Amniotic epithelial cell (primary cell): ENCODE data around the gene TRMT61B.
A peak's percentile ranks its signal among the peaks of the same experiment; 100 is the strongest.

ENCODE experiments used
- DNase-seq: peaks from one replicate; pipeline ENCODE4 v3.0.0-alpha.2; 2010; ENCODE audit warnings: low read depth

Gene TRMT61B

DNA sequence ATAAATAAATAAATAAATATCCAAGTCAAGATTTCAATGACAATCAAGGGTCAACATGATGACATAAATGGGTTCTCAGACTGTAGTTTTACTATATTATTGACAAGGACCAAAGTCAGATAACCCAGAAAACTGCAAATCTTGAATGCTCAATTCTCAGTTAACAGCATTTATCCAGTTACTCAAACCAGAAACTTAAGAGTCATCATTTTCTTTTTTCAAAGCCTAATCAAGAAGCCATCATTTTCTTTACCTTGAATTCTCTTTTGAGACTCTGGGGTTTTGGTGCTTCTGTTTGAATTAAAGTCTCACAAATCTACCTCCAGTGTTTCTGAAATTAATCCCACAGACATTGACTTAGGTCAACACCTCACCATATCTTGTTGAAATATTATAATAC lies 14.1 kb downstream of the TRMT61B start:
- no peak for DNase-seq

DNA sequence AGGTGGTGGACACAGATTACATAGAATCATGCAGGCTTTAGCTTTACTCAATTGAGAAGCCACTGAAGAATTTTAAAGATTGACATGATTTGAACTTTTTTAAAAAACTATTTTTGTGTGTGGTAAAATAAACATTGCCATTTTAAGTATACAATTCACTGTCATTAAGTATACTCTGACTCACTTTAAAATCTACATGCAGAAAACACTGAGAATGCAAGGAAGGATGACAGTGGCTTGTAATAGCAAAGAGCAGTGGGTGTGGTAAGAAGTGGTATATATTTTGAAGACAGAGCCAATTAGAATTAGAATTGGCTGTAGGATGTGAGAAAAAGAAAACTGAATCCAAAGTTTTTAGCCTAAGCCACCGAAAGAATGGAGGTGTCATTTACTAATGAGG lies 14.9 kb downstream of the TRMT61B start:
- DNase-seq, result no peak

DNA sequence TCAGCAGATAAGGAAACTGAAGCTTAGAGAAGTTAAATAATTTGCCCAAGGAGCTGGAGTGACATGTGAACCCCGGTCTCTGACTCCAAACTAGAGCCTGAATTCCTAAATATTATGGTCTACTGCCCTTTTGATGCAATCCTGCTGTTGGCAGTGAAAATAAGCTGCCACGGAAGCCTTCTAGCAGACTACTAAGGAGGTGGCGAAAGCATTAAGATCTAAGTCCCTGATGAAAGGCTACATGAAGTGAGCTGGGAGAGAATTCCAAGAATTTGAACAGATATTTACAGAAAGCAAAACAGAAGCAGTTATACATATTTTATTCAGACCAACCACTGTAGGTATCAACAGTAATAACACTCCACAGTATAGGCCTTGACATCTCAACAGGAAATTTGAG lies 28.1 kb downstream of the TRMT61B start:
- DNase-seq, result peak; percentile 28

DNA sequence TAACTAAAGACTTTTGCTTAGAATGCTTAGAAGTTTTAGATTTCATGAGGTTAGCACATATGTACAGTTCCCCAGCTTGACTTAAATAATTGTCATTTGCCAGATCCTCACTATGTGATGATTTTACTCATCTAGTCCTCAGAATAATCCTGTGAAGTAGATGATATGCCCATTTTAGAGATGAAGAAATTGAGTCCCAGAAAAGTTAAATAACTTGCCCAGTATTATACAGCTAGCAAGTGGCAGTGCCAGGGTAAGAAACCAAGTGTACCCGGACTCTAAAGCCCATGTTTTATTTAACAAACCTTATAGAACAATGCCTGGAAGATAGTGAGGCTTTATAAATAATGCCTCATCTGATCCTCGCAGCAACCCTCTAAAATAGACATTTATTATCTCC lies 31.1 kb downstream of the TRMT61B start:
- DNase-seq, result no peak

DNA sequence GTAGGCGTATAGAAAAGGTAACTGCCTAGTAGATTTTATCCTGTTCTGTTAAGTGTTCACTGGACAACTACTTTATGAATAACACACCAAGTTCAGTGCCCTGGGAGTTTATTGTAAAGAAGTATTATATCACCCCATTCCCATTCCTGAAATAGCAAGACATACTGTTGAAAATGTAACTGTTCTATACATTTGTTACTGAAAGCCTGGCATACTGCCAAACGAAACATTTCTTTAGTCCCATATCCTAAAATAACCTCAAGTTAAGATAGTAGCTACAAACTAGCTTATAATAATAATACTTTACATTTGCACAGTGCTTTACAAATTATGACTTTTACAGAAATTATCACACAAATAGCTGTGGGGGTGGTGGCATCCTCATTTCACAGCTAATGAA lies 34.3 kb downstream of the TRMT61B start:
- no peak for DNase-seq

DNA sequence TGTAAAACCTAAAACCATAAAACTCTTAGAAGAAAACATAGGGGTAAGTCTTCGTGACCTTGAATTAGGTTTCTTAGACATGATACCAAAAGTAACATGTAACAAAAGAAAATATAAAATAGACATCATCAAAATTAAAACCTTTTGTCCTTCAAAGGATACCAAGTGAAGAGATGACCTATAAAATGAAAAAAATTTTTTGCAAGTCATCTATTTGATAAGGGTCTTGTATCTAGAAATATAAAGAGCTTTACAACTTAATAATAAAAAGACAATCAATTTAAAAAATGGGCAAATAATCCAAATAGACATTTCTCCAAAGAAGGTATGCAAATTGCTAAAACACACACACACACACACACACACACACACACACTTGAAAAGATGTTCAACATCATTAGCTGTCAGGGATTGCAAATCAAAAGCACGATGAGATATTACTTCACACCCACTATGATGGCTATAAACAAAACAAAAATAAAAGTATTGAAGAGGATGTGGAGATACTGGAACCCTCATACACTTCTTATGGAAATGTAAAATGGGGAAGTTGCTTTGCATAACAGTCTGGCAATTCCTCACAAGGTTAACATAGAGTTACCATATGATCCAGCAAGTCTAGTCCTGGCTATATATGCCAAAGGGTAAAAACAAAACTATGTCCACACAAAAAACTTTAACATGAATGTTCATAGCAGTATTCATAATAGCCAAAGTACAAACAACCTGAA lies 36.2 kb downstream of the TRMT61B start:
- DNase-seq, result no peak

DNA sequence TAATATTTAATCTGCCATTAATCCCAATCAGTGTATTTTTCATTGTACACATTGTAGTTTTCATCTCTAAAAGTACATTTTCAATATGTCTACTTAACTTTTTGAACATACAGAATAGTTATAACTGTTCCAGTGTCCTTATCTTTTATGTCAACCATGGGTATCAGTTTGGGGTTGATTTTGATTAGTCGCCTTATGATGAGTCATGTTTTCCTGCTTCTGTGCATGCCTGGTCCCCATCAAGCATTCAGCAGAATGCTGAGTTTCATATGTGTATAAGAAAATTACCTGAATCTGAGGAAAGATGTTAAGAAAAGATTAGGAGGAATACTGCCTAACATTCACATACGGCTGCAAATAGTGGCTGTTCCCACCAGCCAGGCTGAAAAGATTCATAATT lies 41.7 kb downstream of the TRMT61B start:
- DNase-seq, result peak; percentile 41

DNA sequence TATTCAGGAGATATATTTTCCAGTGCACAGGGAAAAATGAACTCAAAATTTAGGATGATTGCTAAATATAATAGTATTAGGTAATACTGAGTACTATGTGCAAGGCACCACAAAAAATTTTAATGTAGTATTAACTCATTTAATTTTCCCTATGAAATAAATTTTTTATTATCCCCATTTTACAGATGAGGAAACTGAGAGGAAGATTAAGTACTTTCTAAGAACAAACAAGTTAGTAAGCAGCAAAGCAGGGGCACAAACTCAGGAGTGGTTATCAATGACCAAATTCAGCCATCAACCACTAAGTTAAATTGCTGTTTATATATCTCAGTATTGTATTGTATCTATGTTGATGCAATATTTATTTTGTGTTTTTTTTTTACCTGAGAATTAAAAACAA lies 45.2 kb downstream of the TRMT61B start:
- DNase-seq, result no peak

DNA sequence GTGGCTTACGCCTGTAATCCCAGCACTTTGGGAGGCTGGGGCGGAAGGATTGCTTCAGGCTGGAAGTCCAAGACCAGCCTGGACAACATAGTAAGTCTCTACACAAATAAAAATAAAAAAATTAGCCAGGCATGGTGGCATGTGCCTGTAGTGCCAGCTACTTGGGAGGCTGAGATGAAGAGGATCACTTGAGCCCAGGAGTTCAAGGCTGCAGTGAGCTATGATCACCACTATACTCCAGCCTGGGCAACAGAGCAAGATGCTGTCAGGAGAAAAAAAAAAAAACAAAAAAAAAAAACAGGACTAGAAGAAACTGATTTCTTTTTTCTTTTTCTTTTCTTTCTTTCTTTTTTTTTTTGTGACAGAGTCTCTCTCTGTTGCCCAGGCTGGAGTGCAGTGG lies 45.9 kb downstream of the TRMT61B start:
- no peak for DNase-seq

DNA sequence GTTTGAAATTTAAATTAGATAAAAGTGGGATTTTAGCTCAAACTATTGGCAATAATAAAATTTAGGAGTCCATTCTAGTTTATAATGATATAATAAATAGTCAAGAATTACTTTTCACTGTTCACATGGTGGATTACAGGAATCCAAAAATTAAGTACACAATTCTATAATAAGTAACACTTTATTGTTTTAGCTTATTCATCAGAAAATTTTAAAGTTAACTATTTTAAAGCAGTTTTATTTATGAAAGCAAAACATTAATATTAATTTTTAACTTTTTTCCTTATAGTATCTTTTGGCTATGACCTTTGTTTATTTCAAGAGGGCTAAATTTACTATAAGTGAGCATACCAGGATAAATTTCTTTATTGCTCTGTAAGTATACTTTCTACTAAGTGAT lies 48.1 kb downstream of the TRMT61B start:
- DNase-seq, result no peak

DNA sequence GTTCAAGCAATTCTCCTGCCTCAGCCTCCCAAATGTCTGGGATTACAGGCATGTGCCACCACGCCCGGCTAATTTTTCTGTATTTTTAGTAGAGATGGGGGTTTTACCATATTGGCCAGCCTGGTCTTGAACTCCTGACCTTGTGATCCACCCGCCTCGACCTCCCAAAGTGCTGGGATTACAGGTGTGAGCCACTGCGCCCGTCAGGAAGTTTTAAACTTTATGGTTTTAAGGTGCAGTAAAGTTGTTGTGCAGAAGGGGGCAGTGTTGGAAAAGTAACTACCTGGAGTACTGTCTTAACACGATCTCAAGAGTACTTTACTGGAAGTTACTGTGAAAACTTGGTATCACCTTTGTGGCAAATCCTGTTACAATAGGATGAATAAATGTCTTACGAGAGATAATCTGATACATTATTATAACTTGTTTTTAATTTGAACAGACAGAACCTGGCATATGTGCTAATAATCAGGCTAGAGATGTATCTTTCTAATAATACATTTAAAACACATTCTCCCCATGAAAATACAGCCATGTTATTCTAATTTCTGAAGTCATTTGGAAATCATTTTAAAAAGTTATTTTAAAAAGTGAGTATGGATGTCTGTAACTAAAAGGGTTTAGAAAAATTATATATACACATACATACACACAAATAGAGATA lies 48.7 kb downstream of the TRMT61B start:
- DNase-seq, result peak; percentile 63

DNA sequence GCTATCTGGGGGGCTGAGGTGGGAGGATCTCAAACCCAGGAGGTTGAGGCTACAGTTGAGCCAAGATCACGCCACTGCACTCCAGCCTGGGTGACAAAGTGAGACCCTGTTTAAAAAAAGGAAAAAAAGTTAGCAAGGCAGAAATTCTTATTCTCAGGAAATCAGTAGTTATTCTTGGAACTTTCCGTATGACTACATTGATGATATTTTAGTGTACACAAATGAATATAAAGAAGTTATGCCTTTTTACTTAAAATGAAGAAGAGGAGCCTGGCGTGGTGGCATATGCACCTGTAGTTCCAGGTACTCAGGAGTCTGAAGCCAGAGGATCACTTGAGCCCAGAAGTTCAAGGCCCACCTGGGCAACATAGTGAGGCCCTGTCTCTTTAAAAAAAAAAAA lies 52.1 kb downstream of the TRMT61B start:
- no peak for DNase-seq

DNA sequence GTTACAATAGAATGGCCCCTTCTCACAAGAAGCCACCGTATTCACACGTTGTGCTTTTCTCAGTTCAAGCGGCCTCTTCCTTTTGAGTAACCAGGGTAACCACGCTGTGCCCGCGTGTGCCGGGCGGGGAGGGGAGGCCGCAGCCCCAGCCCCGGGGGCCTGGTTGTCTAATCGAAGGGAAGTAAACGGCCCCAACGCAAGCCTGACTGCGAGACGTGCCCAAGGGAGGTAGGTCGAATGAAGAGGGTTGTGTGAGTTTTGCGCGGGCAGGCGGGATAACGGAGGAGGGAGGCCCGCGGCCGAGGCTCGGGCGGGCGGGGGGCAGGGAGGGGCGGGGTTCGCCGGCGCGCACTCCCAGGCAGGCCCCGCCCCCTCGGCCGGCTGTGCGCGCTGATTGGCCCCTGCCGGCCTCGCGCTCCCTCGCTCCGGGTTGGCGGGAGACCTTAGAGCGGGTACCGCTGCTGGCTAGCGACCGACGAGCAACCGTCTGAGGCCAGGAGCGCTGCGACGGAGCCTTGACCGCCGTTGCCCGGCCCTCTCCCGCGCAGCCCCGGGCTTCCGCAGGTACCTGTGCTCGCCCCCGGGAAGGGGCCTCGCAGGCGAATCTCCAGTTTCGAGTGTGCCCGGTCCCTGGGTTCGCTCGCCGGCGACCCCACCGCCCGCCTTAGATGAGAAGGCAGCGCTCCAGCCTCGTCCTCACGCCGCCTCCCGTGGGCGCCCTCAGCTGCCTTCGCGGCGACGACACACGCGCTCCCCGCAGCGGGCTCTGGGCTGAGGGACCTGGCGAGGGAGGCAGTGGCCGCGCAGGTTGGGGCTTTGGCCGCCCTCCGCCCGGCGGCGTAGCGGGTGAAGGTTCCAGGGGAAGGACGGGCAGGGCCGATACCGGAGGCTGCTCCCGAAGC lies 59.5 kb downstream of the TRMT61B start, which contains the start of gene SPDYA:
TSS of gene SPDYA (plus strand) at position 451 of the 902 bp plus-strand sequence. CDS start 5,181 bp downstream, outside the sequence.
- peak; percentile 61 for DNase-seq

DNA sequence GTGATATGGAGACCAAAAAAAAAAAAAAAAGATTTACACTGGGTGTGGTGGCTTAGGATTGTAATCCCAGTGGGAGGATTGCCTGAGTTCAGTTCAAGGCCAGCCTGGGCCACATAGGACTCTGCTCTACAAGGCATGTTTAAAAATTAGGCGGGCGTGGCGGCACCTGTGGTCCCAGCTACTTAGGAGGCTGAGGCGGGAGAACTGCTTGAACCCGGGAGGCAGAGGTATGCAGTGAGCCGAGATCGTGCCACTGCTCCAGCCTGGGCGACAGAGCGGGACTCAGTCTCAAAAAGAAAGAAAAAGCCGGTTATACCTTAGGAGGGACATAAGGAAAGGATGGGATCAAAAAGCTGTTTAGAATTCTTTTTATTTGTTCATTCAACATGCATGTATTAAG lies 60.2 kb downstream of the TRMT61B start:
- DNase-seq, result no peak

DNA sequence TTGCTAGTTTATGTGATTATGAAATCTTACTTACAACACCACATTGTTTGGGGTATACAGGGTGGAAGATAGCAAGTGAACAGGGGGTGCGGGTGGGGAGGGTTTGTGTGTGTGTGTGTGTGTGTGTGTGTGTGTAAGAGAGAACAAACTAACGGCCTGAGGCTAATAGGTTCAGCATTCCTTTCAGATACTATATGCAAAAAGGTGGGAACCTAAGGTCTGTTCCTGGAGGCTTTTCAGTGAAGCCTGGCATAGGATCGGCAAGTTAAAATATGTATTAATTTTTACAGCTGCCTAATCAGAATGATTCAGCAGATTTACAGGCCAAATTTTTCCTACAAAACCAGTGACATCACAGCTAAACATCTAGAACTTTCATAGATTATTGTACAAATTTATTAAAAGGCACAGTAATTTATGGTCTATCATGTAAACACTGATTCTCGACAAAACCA lies 67.1 kb downstream of the TRMT61B start:
- peak; percentile 75 for DNase-seq

DNA sequence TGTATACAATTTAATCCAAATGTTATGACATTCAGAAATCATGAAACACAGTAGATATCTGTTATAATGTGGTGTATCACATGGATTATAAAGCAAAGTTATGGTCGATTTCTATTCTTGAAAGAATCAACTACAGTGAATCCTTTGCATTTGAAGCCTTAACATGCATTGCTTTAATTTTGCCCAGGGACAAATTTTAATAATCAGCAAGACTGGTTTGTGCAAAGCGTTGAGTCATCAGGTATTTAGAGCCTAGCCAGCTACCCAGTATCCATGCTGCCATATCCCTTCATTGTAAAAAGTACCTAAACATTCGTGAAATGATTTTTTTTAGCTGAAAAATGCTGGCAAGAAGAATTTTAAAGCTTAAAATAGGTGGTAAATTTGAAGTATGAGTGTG lies 68.4 kb downstream of the TRMT61B start:
- peak; percentile 52 for DNase-seq
